Uterus (tissue), 2 donors: ENCODE results near the gene ERGIC1.

Experiments used
- CTCF ChIP-seq, 4 experiments: fragments of 200-600 bp in 2 of 4; fragments of 450-650 bp in 2 of 4; sonication (generic) in 2 of 4; IDR thresholded peaks; one replicate each; pipeline ENCODE4 v1.5.1; 2016 to 2019; ENCODE audit warnings: antibody characterized with exemption in 4 of 4, mild to moderate bottlenecking in 2 of 4, moderate library complexity in 1 of 4
- POLR2A ChIP-seq, 2 donors: fragments of 450-650 bp; IDR thresholded peaks; one replicate each; pipeline ENCODE4 v1.6.1; 2016; ENCODE audit warnings: antibody characterized with exemption in 2 of 2, mild to moderate bottlenecking in 1 of 2, moderate library complexity in 1 of 2

DNA sequence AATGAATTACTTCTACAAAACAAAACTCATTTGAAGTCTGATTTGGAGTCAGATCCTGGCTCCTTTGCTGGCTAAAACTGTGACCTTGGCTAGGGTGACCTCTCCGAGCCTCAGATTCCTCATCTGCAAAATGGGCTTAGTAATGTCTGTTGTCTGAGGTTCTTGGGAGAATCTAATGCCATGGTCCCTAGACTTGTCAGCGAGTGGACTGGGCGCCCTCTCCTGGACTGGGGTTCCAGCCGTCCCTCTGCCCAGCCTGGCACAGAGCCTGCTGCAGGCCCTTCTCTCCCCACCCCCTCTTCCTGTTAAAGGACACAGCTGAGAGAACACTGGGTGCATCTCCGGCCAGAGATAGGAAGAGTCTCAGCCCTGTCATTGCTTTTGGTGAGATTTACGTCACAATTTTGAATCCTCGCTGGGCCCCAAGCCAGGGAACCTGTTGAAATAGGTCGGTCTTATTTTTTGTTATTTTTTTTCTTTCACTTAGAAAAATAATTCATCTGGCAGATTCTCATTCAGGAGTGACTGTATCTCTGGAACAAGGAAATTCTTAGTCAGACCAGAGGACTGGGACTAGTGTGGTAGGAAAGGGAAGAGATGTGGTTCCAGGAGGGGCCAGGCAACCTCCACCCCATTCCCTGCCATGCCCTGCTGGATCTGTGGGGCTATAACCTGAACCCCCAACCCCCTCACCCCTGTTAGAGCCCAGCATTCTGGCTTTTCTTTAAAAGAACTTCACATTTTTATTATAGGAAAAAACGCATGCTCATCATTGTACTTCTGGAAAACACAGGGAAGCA is 77.0 kb downstream of the ERGIC1 start:
- TF ChIP-seq CTCF (IDR thresholded peaks at IDR 0.05) (peak in 3 of 4 experiments; percentile 6 to 48 (median 26)), POLR2A (IDR thresholded peaks at IDR 0.05) (peak in 1 of 2 donors; percentile 6)
